ENCODE measurements around the gene TTR. TPM values are rescaled to one million over a fixed set of nuclear protein-coding genes. Genes with fewer than 3 reads are reported as not detected.

The TTR gene
- total and polyA plus RNA-seq, 2 of the 13 experiments (the other 11 are each of a cell fraction or from before 2014, with no cell fraction given) = 91.3 to 496 TPM

GRCh38 chr18:31558567-31558966, 33.1 kb upstream of the TTR start (continued):
- TF ChIP-seq KIAA2018 (CRISPR knock-in tag; IDR thresholded peaks at IDR 0.05; ENCODE audit: borderline replicate concordance) = no peak
- TF ChIP-seq ZNF644 (CRISPR knock-in tag; IDR thresholded peaks at IDR 0.05; ENCODE audit: low read depth) = peak; percentile 89
- no peak for TF ChIP-seq ZNF124 (CRISPR knock-in tag; IDR thresholded peaks at IDR 0.05)
- TF ChIP-seq ZBTB46 (CRISPR knock-in tag; IDR thresholded peaks at IDR 0.05; ENCODE audit: borderline replicate concordance) = no peak
- TF ChIP-seq ETV5 (CRISPR knock-in tag; IDR thresholded peaks at IDR 0.05; ENCODE audit: borderline replicate concordance) = peak; percentile 42; the same call in 1 of the 2 replicates
- no peak for TF ChIP-seq LRRFIP1 (CRISPR knock-in tag; conservative IDR thresholded peaks at IDR 0.05)
- TF ChIP-seq SOX5 (CRISPR knock-in tag; IDR thresholded peaks at IDR 0.05; ENCODE audit: borderline replicate concordance) = peak; percentile 15; the same call in 1 of the 2 replicates
- TF ChIP-seq THAP8 (CRISPR knock-in tag; IDR thresholded peaks at IDR 0.05; ENCODE audit: borderline replicate concordance) = no peak
- TF ChIP-seq ZNF460 (CRISPR knock-in tag; IDR thresholded peaks at IDR 0.05; ENCODE audit: borderline replicate concordance) = peak; percentile 76; the same call in 1 of the 2 replicates
- no peak for TF ChIP-seq UBTF (CRISPR knock-in tag; IDR thresholded peaks at IDR 0.05)
- TF ChIP-seq SRSF9 (IDR thresholded peaks at IDR 0.05; ENCODE audit: borderline replicate concordance, insufficient read depth, low read depth, low read length, poor library complexity, severe bottlenecking) = no peak
- no peak for TF ChIP-seq ZNF143 (CRISPR knock-in tag; IDR thresholded peaks at IDR 0.05)
- no peak for TF ChIP-seq ZNF570 (CRISPR knock-in tag; IDR thresholded peaks at IDR 0.05; ENCODE audit: borderline replicate concordance)

Data from HepG2 (cell line).